ENCODE data around the gene CHID1. TPM values are rescaled to one million over a fixed set of nuclear protein-coding genes. Genes with fewer than 3 reads are reported as not detected.

The CHID1 gene
- total RNA-seq, 1 donor = 48.9 TPM

- Histone ChIP-seq H2AFZ (ENCODE audit: low read length) (no peak overlapping the region), H3K36me3 (ENCODE audit: insufficient read depth, low read length) (peaks cover 15% of the 10 kb centered on the region), H3K4me1 (ENCODE audit: insufficient read depth, low read length) (peaks cover 7% of the 10 kb centered on the region), H3K9me3 (ENCODE audit: low read depth, low read length) (no peaks in the 10 kb centered on the region), H3K79me2 (ENCODE audit: insufficient read depth, low read length) (peaks cover 28% of the 10 kb centered on the region), H3K27me3 (ENCODE audit: insufficient read depth, low read length) (no peaks in the 10 kb centered on the region), H3K4me3 (ENCODE audit: insufficient read depth, low read length) (no peak overlapping the region), H4K20me1 (ENCODE audit: insufficient read depth, low read length) (peaks cover 41% of the 10 kb centered on the region), H3K27ac (ENCODE audit: low read depth, low read length) (no peak overlapping the region), H3K4me2 (ENCODE audit: insufficient read depth, low read length) (no peak overlapping the region)
- DNase-seq (ENCODE audit: insufficient read length, low spot score, missing footprints) = no peak
- TF ChIP-seq CTCF (IDR thresholded peaks at IDR 0.05; ENCODE audit: extremely low read depth, low read depth, low read length) = no peak
These were observed 46.4 kb downstream of the CHID1 start for GRCh38 chr11:863910-864827.

GRCh38 chr11:863023-863909, 47.3 kb downstream of the CHID1 start:
- Histone ChIP-seq H4K20me1 (ENCODE audit: insufficient read depth, low read length) (peaks cover 49% of the 10 kb centered on the region), H3K9me3 (ENCODE audit: low read depth, low read length) (no peaks in the 10 kb centered on the region), H3K79me2 (ENCODE audit: insufficient read depth, low read length) (peaks cover 36% of the 10 kb centered on the region), H3K27ac (ENCODE audit: low read depth, low read length) (no peak overlapping the region), H2AFZ (ENCODE audit: low read length) (no peak overlapping the region), H3K4me3 (ENCODE audit: insufficient read depth, low read length) (no peak overlapping the region), H3K27me3 (ENCODE audit: insufficient read depth, low read length) (no peaks in the 10 kb centered on the region), H3K4me1 (ENCODE audit: insufficient read depth, low read length) (peaks cover 7% of the 10 kb centered on the region), H3K4me2 (ENCODE audit: insufficient read depth, low read length) (no peak overlapping the region), H3K36me3 (ENCODE audit: insufficient read depth, low read length) (peaks cover 14% of the 10 kb centered on the region)
- DNase-seq (ENCODE audit: insufficient read length, low spot score, missing footprints) = no peak
- no peak for TF ChIP-seq CTCF (IDR thresholded peaks at IDR 0.05; ENCODE audit: extremely low read depth, low read depth, low read length)

- no peak for DNase-seq (ENCODE audit: insufficient read length, low spot score, missing footprints)
- H3K4me1 ChIP-seq (ENCODE audit: insufficient read depth, low read length) = peaks cover 7% of the 10 kb centered on the region
- H3K36me3 ChIP-seq (ENCODE audit: insufficient read depth, low read length) = peaks cover 13% of the 10 kb centered on the region
- no peak overlapping the region for H3K4me2 ChIP-seq (ENCODE audit: insufficient read depth, low read length)
- H3K4me3 ChIP-seq (ENCODE audit: insufficient read depth, low read length) = no peak overlapping the region
- H2AFZ ChIP-seq (ENCODE audit: low read length) = no peak overlapping the region
- H3K27me3 ChIP-seq (ENCODE audit: insufficient read depth, low read length) = no peaks in the 10 kb centered on the region
- TF ChIP-seq CTCF (IDR thresholded peaks at IDR 0.05; ENCODE audit: extremely low read depth, low read depth, low read length) = no peak
- H3K79me2 ChIP-seq (ENCODE audit: insufficient read depth, low read length) = peaks cover 41% of the 10 kb centered on the region
- no peaks in the 10 kb centered on the region for H3K9me3 ChIP-seq (ENCODE audit: low read depth, low read length)
- peaks cover 53% of the 10 kb centered on the region for H4K20me1 ChIP-seq (ENCODE audit: insufficient read depth, low read length)
- H3K27ac ChIP-seq (ENCODE audit: low read depth, low read length) = no peak overlapping the region
These were observed 48.0 kb downstream of the CHID1 start for GRCh38 chr11:862696-863022.

Data from osteoblast (primary cell).